Upper lobe of left lung (tissue), 4 donors: Measurements from ENCODE around the gene FAM131B.

Experiments used
- EP300 ChIP-seq, 4 donors: sonication (generic); formaldehyde crosslinking; IDR thresholded peaks; one replicate each; pipeline ENCODE4 v1.5.1; 2017; ENCODE audit warnings: antibody characterized with exemption in 4 of 4, control low read depth in 2 of 4
- POLR2A ChIP-seq, 4 donors: fragments of 450-650 bp; IDR thresholded peaks; one replicate each; pipeline ENCODE4 v1.5.1; 2016 to 2017; ENCODE audit warnings: antibody characterized with exemption in 4 of 4, mild to moderate bottlenecking in 2 of 4
- TF ChIP-seq, protein P1 (sequence below), 6 experiments: fragments of 450-650 bp in 4 of 6; fragments of 200-600 bp in 2 of 6; sonication (generic) in 2 of 6; IDR thresholded peaks; one replicate each; pipeline ENCODE4 v1.5.1; 2016 to 2019; ENCODE audit warnings: antibody characterized with exemption in 6 of 6

DNA sequence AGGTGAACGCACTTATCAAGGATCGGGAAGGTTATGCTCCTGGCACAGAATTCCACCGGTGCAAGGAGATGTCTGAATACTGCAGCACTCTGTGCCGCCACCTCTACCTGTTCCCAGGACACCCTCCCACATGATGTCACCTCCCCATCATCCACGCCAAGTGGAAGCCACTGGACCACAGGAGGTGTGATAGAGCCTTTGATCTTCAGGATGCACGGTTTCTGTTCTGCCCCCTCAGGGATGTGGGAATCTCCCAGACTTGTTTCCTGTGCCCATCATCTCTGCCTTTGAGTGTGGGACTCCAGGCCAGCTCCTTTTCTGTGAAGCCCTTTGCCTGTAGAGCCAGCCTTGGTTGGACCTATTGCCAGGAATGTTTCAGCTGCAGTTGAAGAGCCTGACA is 57.6 kb downstream of the FAM131B start:
- TF ChIP-seq, protein P1, sequence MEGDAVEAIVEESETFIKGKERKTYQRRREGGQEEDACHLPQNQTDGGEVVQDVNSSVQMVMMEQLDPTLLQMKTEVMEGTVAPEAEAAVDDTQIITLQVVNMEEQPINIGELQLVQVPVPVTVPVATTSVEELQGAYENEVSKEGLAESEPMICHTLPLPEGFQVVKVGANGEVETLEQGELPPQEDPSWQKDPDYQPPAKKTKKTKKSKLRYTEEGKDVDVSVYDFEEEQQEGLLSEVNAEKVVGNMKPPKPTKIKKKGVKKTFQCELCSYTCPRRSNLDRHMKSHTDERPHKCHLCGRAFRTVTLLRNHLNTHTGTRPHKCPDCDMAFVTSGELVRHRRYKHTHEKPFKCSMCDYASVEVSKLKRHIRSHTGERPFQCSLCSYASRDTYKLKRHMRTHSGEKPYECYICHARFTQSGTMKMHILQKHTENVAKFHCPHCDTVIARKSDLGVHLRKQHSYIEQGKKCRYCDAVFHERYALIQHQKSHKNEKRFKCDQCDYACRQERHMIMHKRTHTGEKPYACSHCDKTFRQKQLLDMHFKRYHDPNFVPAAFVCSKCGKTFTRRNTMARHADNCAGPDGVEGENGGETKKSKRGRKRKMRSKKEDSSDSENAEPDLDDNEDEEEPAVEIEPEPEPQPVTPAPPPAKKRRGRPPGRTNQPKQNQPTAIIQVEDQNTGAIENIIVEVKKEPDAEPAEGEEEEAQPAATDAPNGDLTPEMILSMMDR (IDR thresholded peaks at IDR 0.05), result no peak
- TF ChIP-seq POLR2A (IDR thresholded peaks at IDR 0.05) (no peak), EP300 (IDR thresholded peaks at IDR 0.05) (no peak)
